HG02870 (cell line): Measurements from ENCODE around the gene HBG1.

ENCODE experiments used
- ATAC-seq: cut with Tn5 transposase; IDR thresholded peaks from one replicate; pipeline ENCODE4 v1.9.1; 2021; ENCODE audit warnings: mild to moderate bottlenecking, moderate library complexity; ENCODE audit not compliant: unreplicated experiment

HBG1 gene

DNA sequence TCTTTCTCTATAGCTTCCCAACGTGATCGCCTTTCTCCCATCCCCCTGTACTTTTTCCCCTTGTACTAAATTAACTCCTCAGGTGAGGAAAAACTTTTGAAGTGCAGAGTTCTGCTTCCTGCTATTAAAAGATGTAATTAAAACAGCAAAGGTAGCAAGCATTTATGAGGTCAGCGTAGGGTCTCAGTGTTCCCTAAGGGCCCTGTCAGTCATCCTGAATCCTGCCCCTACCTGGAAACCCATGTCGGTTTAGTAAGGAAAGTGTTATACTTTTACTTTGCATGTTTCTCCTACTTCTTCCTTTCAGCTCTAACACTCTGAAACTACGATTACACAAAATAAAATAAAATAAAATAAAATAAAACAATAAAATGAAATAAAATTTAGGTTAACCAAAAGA, 21.5 kb downstream of the HBG1 start:
- no peak for ATAC-seq

DNA sequence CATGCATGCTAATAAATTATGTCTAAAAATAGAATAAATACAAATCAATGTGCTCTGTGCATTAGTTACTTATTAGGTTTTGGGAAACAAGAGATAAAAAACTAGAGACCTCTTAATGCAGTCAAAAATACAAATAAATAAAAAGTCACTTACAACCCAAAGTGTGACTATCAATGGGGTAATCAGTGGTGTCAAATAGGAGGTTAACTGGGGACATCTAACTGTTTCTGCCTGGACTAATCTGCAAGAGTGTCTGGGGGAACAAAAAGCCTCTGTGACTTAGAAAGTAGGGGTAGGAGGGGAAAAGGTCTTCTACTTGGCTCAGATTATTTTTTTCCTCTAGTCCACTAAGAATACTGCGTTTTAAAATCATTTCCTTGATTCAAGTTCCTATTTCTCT, 22.0 kb downstream of the HBG1 start:
- ATAC-seq, result no peak

DNA sequence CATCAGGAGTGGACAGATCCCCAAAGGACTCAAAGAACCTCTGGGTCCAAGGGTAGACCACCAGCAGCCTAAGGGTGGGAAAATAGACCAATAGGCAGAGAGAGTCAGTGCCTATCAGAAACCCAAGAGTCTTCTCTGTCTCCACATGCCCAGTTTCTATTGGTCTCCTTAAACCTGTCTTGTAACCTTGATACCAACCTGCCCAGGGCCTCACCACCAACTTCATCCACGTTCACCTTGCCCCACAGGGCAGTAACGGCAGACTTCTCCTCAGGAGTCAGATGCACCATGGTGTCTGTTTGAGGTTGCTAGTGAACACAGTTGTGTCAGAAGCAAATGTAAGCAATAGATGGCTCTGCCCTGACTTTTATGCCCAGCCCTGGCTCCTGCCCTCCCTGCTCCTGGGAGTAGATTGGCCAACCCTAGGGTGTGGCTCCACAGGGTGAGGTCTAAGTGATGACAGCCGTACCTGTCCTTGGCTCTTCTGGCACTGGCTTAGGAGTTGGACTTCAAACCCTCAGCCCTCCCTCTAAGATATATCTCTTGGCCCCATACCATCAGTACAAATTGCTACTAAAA, 22.8 kb downstream of the HBG1 start, which contains the start of gene HBB:
Gene HBB, minus strand, starts transcription at position 340 of the 579 bp plus-strand sequence. Its CDS starts 50 bp downstream, at position 290.
- no peak for ATAC-seq

DNA sequence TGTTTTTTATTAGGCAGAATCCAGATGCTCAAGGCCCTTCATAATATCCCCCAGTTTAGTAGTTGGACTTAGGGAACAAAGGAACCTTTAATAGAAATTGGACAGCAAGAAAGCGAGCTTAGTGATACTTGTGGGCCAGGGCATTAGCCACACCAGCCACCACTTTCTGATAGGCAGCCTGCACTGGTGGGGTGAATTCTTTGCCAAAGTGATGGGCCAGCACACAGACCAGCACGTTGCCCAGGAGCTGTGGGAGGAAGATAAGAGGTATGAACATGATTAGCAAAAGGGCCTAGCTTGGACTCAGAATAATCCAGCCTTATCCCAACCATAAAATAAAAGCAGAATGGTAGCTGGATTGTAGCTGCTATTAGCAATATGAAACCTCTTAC, 24.2 kb downstream of the HBG1 start:
- no peak for ATAC-seq

DNA sequence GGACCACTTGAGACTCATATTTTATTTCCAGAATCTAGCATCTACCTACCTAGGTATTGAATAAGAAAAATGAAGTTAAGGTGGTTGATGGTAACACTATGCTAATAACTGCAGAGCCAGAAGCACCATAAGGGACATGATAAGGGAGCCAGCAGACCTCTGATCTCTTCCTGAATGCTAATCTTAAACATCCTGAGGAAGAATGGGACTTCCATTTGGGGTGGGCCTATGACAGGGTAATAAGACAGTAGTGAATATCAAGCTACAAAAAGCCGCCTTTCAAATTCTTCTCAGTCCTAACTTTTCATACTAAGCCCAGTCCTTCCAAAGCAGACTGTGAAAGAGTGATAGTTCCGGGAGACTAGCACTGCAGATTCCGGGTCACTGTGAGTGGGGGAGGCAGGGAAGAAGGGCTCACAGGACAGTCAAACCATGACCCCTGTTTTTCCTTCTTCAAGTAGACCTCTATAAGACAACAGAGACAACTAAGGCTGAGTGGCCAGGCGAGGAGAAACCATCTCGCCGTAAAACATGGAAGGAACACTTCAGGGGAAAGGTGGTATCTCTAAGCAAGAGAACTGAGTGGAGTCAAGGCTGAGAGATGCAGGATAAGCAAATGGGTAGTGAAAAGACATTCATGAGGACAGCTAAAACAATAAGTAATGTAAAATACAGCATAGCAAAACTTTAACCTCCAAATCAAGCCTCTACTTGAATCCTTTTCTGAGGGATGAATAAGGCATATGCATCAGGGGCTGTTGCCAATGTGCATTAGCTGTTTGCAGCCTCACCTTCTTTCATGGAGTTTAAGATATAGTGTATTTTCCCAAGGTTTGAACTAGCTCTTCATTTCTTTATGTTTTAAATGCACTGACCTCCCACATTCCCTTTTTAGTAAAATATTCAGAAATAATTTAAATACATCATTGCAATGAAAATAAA, 24.8 kb downstream of the HBG1 start:
- ATAC-seq, result no peak

DNA sequence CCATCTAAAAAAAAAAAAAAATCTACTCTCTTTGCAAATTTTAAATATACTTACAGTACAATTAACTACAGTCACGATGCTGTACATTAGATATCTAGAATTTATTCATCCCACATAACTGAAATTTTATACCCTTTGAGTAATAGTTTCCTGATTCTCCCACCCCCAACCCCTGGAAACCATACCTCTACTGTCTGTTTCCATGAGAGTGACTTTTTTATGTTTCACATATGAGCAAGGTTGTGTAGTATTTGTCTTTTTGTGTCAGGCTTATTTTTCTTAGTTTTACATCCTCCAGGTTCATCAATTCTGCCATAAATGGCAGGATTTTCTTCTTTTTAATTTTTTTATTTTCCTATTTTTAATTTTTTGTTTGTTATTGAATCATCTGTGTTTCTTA, 26.0 kb downstream of the HBG1 start:
- no peak for ATAC-seq

DNA sequence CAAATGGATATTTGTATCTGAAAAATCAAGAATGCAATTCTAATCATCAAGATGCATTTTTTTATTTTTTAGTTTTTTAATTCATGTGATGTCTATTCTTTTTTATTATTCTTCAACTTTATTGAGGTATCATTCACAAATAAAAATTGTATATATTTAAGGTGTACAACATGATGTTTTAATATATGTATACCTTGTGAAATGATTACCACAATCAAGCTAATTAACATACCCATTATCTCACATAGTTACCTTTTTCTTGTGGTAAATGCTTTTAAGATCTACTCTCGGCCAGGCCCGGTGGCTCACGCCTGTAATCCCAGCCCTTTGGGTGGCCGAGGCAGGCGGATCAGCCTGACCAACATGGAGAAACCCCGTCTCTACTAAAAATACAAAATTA, 26.5 kb downstream of the HBG1 start:
- no peak for ATAC-seq

DNA sequence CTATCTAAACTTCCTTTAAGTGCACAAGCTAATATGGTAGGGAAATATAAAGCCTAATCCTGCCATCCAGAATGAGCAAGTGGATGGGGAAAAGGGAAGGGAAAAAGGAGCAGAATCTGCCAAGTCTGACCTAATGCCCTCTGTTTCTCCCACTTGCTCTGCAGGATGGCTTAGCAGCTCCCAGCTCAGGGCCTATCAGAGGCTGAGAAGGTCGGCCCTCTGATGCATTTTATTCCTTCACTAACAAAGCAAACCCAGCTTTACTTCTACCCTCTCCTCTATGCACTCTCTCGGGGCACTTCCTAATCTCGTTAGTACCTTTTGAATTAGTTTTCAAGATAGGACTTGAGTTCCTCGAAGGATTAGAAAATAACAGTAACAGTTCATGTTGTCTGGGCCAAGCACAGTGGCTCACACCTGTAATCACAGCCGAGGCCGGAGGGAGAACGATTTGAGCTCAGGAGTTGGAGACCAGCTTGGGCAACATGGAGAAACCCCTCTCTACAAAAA, 39.2 kb downstream of the HBG1 start:
- no peak for ATAC-seq

DNA sequence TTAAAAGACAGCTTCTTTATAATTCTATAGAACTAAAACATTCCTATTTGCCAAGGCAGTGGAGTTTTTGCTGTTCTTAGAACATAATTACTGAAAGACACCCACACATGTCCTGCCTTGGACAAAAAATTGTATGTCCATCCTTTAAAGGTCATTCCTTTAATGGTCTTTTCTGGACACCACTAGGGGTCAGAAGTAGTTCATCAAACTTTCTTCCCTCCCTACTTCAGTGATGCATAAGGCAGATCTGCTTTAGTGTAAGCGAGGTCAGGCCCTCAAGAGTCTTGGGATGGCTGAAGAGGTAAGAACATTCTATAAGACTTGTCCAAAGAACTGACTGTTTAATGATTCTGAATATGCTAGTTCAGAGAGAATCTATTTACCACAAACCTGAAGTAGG, 44.9 kb downstream of the HBG1 start:
- ATAC-seq, result no peak

DNA sequence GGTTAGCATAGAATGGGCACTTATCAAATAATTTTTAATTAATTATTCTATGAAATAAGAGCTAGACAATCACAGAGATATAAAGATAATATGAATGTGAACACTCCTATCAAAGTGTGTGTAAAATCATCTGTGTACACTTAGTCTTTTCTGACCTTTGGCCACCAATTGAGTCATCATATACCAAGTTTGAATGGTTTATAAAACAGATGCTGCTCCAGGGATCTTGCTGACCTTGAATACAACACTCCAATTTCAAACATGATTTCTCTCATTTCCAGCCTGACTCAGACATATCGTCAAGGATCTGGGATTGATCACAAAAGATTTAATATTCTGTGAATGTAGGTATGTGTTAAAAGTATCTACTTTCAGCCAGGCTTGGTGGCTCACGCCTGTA, 46.3 kb downstream of the HBG1 start:
- ATAC-seq, result no peak

DNA sequence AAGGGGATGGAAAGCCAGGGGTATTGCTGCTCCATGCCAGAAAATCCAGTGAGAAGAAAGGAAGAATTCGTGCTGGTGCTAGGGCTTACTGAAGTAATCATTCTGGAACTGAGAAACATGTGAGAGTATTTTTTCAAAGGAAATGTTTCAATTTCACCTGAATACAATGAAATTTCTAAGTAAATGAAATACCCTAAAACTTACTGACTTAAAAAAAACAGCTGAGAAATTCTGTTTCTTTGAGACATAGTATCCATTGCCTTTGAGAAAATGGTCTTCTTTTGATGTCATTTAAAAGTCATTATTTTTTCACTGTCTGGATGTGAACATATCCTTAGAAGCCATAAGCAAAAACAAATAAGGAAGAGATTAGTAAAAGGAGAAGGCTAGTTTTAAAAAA, 49.1 kb downstream of the HBG1 start, which contains the start of gene OR51V1:
Gene OR51V1, minus strand, starts transcription at position 101 of the 400 bp plus-strand sequence. Its CDS starts 0 bp downstream, at position 101.
- no peak for ATAC-seq

DNA sequence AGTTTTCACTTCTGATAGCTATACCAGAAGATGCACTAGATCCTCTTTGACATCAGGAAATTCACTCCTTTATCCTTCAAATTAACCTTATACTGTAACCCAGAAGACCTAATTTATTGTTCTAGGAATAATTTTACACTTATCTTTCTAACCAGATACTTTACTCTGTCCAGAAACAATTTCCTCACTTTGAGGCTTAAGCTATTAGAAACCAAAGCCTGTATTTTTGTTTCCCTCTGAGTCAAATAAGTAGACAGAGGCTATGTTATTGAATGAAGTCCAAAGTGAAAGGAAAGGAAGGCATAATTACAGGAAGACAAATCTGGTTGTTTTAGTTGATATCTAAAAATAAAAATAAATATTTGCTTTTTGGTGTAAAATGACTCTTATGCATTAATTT, 51.4 kb downstream of the HBG1 start:
- no peak for ATAC-seq
